GM23338 (cell line): ENCODE data around the gene S100A1.

Experiments
- EZH2 ChIP-seq: fragments of 200-600 bp; sonication (generic); IDR thresholded peaks from one replicate; pipeline ENCODE4 v1.8.0; 2017; ENCODE audit warnings: antibody characterized with exemption, mild to moderate bottlenecking, low read depth; ENCODE audit not compliant: unreplicated experiment
- POLR2AphosphoS5 ChIP-seq: IDR thresholded peaks from 2 replicates; pipeline ENCODE4 v1.6.1; 2016; ENCODE audit warnings: antibody characterized with exemption, low read depth
- REST ChIP-seq: IDR thresholded peaks from one replicate; pipeline ENCODE4 v1.6.1; 2018; ENCODE audit warnings: antibody characterized with exemption; ENCODE audit not compliant: unreplicated experiment
- TF ChIP-seq, protein P1 (sequence below), 2 experiments: fragments of 200-600 bp in 1 of 2; sonication (generic) in 1 of 2; conservative IDR thresholded peaks; 2 replicates each; pipeline versions ENCODE4 v1.5.1 to v1.6.1; 2016 to 2017; ENCODE audit warnings: antibody characterized with exemption in 2 of 2, low read depth in 2 of 2, mild to moderate bottlenecking in 2 of 2, moderate library complexity in 1 of 2

- TF ChIP-seq, protein P1, sequence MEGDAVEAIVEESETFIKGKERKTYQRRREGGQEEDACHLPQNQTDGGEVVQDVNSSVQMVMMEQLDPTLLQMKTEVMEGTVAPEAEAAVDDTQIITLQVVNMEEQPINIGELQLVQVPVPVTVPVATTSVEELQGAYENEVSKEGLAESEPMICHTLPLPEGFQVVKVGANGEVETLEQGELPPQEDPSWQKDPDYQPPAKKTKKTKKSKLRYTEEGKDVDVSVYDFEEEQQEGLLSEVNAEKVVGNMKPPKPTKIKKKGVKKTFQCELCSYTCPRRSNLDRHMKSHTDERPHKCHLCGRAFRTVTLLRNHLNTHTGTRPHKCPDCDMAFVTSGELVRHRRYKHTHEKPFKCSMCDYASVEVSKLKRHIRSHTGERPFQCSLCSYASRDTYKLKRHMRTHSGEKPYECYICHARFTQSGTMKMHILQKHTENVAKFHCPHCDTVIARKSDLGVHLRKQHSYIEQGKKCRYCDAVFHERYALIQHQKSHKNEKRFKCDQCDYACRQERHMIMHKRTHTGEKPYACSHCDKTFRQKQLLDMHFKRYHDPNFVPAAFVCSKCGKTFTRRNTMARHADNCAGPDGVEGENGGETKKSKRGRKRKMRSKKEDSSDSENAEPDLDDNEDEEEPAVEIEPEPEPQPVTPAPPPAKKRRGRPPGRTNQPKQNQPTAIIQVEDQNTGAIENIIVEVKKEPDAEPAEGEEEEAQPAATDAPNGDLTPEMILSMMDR (conservative IDR thresholded peaks at IDR 0.05; ENCODE audit: low read depth in 2 of 2): no peak
- TF ChIP-seq EZH2: no peak
- TF ChIP-seq REST: no peak
- TF ChIP-seq POLR2AphosphoS5: no peak
Measured at GRCh38 chr1:153673511-153673910, 45.3 kb downstream of the S100A1 start.
